GM12872 (cell line): ENCODE results near the gene ZNF157.

Experiments
- TF ChIP-seq, protein P1 (sequence below): IDR thresholded peaks from 3 replicates; pipeline ENCODE4 v1.5.1; 2011; ENCODE audit warnings: low read depth, mild to moderate bottlenecking, low read length, moderate library complexity; ENCODE audit not compliant: insufficient read depth

The ZNF157 gene

DNA sequence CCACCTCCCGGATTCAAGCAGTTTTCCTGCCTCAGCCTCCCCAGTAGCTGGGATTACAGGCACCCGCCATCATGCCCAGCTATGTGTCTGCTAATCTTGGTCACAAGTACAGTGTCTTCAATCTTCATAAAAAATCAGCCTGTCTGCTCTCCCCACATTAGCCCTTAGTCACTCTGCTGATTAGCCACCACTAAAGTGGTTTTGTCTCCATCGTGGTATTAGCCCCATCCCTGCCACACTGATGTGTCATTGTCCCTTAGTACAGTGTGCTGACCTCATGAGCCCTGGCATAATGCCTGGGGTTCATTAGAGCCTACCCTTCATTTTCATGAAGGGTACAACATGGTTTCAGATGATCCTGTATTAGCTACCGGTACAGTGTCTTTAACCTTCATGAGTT is 49.9 kb downstream of the ZNF157 start:
- TF ChIP-seq, protein P1, sequence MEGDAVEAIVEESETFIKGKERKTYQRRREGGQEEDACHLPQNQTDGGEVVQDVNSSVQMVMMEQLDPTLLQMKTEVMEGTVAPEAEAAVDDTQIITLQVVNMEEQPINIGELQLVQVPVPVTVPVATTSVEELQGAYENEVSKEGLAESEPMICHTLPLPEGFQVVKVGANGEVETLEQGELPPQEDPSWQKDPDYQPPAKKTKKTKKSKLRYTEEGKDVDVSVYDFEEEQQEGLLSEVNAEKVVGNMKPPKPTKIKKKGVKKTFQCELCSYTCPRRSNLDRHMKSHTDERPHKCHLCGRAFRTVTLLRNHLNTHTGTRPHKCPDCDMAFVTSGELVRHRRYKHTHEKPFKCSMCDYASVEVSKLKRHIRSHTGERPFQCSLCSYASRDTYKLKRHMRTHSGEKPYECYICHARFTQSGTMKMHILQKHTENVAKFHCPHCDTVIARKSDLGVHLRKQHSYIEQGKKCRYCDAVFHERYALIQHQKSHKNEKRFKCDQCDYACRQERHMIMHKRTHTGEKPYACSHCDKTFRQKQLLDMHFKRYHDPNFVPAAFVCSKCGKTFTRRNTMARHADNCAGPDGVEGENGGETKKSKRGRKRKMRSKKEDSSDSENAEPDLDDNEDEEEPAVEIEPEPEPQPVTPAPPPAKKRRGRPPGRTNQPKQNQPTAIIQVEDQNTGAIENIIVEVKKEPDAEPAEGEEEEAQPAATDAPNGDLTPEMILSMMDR, result no peak

DNA sequence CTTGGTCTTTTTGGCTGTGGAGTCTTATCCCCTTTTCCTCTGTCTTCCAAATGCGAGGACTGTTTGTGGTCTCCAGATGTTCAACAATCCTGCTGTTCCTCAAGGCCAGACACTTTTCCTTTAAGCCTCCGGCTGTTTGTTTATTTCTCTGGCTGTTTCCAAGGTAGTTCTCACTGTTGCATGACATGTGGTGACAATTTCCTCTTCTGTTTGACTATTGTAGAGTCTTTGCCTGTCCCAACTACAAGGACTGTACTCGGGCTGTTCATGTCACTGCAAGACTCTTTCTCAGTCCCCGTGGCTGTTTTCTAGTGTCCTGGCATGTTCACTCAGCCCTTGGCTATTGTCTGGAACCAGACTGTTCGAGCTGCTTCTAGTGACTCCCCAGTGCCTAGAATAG is 50.6 kb downstream of the ZNF157 start:
- TF ChIP-seq, protein P1, result no peak

DNA sequence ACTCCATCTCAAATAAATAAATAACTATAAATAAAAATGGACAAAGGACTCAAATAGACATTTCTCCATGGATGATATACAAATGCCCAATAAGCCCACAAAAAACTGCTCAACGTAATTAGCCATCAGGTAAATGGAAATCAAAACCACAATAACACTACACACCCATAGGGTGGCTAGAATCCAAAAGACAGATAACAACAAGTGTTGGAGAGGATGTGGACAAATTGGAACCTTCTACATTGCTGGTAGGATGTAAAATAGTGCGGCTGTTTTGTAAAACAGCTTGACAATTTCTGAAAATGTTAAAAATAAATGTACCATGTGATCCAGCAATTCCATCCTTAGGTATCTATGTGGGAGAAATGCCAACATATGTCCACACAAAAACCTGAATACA is 52.1 kb downstream of the ZNF157 start:
- TF ChIP-seq, protein P1, result no peak

DNA sequence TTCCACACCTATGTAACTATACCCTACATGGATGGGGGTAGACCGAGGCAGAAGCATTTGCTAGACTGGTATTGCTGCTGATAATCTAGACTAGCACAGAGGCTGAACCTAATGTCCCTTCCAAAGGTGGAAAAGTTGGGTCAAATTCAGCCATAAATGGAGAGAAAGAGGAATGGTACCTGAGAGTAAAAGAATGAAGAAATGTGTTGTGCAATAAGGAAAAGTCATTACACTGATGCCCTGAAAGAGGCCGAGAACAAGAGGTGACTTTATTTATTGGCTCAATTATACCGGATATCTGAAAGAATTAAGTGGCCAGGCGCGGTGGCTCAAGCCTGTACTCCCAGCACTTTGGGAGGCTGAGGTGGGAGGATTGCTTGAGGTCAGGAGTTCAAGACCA is 60.5 kb downstream of the ZNF157 start:
- TF ChIP-seq, protein P1, result no peak

DNA sequence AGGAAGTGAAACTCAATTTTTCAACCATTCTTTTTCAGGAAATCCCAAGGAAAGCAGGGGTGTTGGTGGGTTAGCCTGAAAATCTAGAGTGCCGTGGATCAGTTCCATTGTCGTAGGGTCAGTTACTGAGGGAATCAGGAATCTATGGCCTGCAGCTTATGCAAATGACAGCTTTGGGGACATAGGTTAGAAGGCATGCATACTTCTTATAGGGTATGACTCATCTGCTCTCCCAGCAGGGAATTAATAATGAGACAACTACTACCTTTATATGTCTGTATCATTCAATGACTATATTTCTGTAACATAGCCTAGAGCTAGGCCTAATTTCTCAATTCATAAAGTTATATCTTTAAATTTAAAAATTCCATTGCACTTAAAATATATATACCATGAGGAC is 76.1 kb downstream of the ZNF157 start:
- TF ChIP-seq, protein P1, result no peak

DNA sequence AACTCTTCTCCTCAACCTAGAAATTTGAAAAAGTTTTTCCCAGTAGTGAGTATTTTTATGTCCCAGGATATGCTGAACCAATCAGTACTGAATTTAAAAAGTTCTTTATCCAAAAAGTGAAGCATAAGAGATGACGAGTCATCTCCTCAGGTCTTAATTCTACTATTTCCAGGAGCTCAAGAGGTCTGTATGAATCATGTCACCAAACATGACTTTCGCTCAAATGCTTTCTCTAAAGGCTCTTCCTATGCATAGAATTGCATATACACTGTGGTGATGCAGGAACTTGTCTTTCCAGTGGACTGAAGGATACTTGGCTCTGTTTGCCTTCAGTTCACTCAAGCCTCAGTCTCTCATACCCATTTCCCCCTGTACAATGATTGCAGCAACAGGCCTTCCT is 76.6 kb downstream of the ZNF157 start:
- TF ChIP-seq, protein P1, result no peak

DNA sequence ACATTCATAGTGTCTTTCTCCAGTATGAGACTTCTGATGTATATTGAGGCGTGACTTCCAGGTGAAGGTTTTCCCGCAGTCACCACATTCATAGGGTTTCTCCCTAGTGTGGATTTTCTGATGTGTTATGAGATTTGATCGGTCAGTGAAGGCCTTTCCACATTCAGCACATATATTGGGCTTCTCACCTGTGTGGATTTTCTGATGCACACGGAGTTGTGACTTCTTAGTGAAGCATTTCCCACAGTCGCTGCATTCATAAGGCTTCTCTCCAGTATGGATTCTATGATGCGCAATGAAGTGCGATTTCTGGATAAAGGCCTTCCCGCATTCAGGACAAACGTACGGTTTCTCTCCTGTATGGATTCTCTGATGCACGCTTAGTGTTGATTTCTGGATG is 77.2 kb downstream of the ZNF157 start:
- TF ChIP-seq, protein P1, result no peak
